Measurements from ENCODE around the gene MAS1L. TPM values are rescaled to one million over a fixed set of nuclear protein-coding genes. Genes with fewer than 3 reads are reported as not detected.

The MAS1L gene
- total RNA-seq, 3 donors from 2014 or later, result 1.0 TPM; not detected in 2

DNA sequence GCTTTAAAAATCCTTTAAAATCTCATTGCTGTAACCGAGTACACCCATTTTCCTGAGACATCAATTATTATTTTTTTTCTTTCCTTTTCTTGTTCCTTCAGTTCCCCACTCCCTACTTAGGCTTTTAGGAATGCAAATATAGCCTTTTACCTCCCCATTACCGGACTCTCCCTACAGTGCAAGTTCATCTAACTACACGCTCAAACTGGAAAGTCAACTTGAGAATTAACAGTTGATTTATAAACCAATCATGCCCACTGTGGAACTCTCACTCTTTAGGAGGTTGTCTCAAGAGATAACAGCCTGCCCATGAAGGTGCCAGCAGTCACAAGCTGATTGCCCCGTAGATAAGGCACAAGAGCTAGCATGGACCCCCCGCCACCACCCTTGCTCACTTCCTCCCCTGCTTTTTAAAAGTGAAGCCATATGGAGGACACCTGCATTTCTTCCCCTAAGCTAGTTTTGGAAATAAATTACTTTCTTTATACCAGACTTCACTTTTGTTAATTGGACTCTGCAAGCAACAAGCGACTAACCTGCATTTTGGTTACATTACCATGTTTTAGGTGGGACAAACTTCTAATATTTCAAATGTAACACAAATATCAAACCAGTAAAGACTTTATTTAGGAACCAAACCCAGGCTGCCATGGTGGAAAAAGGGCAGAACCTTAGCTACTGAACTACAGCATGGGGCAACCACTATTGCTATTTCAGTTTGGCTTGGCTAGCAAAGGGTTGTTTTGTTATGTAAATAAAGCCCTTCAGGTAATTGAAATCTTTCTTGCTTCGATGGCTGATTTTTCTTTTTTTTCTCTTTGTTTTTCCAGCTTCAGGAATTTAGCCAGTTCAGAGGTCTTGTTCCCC is 36.9 kb upstream of the MAS1L start:
- H3K4me3 ChIP-seq, result no peak overlapping the region
- H3K4me1 ChIP-seq (ENCODE audit: low read depth), result no peaks in the 10 kb centered on the region
- H3K9me3 ChIP-seq, result no peaks in the 10 kb centered on the region
- TF ChIP-seq, protein P1, sequence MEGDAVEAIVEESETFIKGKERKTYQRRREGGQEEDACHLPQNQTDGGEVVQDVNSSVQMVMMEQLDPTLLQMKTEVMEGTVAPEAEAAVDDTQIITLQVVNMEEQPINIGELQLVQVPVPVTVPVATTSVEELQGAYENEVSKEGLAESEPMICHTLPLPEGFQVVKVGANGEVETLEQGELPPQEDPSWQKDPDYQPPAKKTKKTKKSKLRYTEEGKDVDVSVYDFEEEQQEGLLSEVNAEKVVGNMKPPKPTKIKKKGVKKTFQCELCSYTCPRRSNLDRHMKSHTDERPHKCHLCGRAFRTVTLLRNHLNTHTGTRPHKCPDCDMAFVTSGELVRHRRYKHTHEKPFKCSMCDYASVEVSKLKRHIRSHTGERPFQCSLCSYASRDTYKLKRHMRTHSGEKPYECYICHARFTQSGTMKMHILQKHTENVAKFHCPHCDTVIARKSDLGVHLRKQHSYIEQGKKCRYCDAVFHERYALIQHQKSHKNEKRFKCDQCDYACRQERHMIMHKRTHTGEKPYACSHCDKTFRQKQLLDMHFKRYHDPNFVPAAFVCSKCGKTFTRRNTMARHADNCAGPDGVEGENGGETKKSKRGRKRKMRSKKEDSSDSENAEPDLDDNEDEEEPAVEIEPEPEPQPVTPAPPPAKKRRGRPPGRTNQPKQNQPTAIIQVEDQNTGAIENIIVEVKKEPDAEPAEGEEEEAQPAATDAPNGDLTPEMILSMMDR (IDR thresholded peaks at IDR 0.05), result no peak
- intact Hi-C loops (cut with DNase I, micrococcal nuclease), result no loop called here
- no peak for ATAC-seq
- H3K36me3 ChIP-seq (ENCODE audit: low read depth), result no peaks in the 10 kb centered on the region
- DNase-seq, result no peak

DNA sequence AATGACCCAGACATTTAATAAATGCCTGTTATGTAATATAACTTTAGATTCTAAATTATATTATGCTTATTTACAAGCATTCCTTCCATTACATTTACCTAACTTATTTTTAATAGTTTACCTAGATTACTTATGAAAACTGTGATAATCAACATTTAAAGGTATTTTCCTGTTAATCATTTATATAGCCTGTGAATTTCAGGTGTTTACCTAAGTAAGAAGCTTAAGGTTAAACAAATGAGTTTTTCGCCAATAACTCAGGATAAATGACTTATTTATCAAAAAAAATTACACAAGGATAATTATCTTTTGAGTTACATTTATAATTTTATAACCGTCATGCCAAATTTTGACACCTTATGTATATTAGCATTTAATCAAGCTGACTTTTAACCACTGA is 36.3 kb upstream of the MAS1L start:
- TF ChIP-seq, protein P1 (IDR thresholded peaks at IDR 0.05), result no peak
- intact Hi-C loops (cut with DNase I, micrococcal nuclease), result no loop called here
- ATAC-seq (no peak), DNase-seq (no peak)
- H3K4me1 ChIP-seq (ENCODE audit: low read depth), result no peaks in the 10 kb centered on the region
- H3K36me3 ChIP-seq (ENCODE audit: low read depth), result no peaks in the 10 kb centered on the region
- no peak overlapping the region for H3K4me3 ChIP-seq
- no peaks in the 10 kb centered on the region for H3K9me3 ChIP-seq

DNA sequence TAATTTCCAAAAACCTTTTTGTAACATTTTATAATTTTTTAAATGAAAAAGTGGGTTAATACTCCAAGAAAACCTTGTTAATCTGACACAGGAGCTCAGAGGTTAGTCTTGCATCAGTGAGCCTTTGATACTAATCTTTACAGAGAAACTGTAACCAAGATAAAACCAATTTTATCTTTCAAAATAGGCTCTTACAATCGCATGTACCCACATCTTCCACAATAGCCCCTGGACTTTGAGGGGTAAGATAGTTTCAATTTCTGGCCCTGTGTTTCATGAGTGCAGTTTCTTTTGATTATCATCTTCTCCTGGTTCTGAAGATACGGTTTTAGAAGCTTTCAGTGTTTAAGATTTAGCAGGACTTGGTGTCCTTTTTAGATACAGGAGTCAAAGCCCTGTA is 34.5 kb upstream of the MAS1L start:
- intact Hi-C loops (cut with DNase I, micrococcal nuclease), result no loop called here
- Histone ChIP-seq H3K36me3 (ENCODE audit: low read depth) (no peaks in the 10 kb centered on the region), H3K9me3 (no peaks in the 10 kb centered on the region), H3K4me3 (no peak overlapping the region), H3K4me1 (ENCODE audit: low read depth) (no peaks in the 10 kb centered on the region)
- TF ChIP-seq, protein P1 (IDR thresholded peaks at IDR 0.05), result no peak
- DNase-seq (no peak), ATAC-seq (no peak)

DNA sequence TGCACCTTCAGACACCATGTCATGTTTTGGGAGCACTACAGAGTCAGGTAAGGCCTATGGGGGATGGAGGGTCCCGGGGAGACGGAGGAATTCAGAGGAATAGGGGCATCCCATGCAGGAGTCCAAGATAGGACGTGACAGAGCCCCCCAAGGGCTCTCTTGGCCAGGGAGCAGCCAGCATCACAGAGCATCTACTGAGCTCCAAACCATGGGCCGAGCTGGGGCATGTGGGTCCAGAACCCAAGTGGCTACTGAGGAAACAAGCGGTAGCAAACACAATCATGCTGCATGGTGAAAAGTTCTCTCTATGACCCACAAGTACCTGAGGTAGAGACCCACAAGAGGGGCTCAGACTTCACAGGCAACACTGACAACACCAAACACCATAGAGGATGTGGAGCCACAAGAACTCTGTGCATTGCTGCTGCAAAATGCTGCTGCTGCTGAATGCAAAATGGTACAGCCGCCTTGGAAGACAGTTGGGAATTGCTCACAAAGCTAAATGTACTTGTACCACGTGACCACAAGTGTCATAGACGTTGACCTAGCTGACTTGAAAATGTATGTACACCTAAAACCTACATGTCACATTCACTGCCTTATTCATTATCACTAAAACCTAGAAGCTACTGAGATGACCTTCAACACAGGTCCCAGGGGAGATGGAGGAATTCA is 33.4 kb upstream of the MAS1L start:
- no peak for DNase-seq
- Histone ChIP-seq H3K9me3 (no peaks in the 10 kb centered on the region), H3K4me3 (no peak overlapping the region), H3K4me1 (ENCODE audit: low read depth) (no peaks in the 10 kb centered on the region), H3K36me3 (ENCODE audit: low read depth) (no peaks in the 10 kb centered on the region)
- no peak for ATAC-seq
- TF ChIP-seq, protein P1 (IDR thresholded peaks at IDR 0.05), result no peak
- intact Hi-C loops (cut with DNase I, micrococcal nuclease), result no loop called here

DNA sequence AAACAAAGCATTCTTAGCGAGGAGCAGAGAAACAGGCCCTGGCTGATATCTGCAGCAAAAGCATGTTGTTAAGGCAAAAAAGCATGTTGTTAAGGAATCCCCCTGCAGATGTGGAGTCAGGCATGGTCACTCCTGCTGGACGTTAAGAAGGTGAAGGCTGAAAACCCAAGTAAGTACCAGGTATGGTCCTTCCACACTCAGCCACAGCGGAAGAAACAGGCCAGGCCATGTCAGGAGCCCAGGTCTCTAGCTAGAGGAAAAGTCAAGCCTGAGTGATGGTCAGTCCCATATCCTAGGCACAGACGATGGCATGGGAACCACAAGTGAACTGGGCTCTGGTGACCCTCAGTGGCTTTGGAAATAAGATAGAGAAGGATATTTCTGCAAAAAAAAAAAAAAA is 32.5 kb upstream of the MAS1L start:
- no peak for DNase-seq
- Histone ChIP-seq H3K4me1 (ENCODE audit: low read depth) (no peaks in the 10 kb centered on the region), H3K9me3 (no peaks in the 10 kb centered on the region), H3K36me3 (ENCODE audit: low read depth) (no peaks in the 10 kb centered on the region), H3K4me3 (no peak overlapping the region)
- TF ChIP-seq, protein P1 (IDR thresholded peaks at IDR 0.05), result no peak
- intact Hi-C loops (cut with DNase I, micrococcal nuclease), result no loop called here
- no peak for ATAC-seq

All from mucosa of descending colon (tissue), 3 donors.